UCSD-AML1 (cell line): ENCODE results near the gene EFHC2.

Source experiments
- DNase-seq: peaks from one replicate; lab custom pipeline; 2025; ENCODE audit not compliant: unreplicated experiment; lab: John Stamatoyannopoulos, UW

The EFHC2 gene, protein sequence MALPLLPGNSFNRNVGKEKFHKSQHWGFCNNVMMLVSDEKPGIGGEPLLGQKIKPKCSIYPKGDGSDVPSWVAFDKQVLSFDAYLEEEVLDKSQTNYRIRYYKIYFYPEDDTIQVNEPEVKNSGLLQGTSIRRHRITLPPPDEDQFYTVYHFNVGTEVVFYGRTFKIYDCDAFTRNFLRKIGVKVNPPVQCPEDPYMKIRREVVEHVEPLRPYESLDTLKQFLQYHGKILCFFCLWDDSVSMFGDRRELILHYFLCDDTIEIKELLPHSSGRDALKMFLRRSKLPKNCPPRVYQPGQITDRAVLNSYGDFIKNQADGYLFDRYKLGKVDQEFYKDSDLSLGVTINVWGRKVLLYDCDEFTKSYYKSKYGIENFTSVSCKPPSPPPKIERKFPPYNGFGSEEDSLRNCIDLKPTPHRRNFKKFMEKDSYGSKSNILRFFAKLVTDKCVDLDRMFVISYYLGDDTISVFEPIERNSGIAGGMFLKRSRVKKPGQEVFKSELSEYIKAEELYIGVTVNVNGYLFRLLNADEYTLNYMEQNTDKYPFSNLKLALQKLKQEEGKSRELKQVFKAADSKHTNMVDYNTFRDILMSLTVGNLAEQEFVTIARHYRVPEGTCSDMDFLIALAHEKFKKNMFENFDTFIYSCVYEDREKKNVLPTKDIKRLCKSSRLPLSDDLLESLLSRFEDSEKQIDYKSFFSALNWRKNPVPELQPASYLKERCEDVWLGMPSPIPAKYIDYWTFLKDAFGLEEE

DNA sequence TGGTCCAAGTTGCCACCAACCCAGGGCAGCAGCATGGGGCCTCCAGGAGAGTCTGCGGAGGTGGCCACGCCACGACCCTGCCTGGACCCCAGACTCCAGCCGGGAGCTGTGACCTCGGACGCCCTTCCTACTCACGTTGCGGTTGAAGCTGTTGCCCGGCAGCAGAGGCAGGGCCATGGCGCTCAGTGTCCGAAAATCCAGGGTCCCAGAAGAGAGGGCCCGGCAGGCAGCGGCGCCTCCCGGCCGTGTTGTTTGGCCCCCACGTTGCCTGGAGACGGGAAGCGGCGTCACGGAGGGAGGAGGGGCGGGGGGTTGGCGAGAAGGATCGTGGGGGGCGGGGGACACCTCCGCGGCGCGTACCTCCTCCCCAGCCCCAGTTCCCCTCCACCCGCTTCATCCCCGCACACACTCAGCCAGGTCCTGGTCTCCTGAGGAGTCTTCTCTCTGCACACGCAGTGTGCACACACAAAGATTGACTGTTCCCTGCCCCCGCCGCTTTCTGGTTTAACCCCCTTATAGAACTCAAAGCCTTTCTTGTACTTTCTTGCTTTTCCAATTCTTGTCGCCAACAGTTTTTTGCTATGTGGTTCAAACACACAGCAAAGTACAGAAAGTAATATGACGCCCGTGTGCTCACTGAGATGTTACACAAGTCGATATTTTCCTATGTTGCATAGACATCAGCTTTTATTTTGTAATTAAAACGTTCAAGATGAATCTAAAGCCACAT, at the start of gene EFHC2:
Gene EFHC2 (minus strand): TSS at position 261 of the 730 bp plus-strand sequence. CDS start 84 bp downstream, at position 177.
- DNase-seq: peak; percentile 61

DNA sequence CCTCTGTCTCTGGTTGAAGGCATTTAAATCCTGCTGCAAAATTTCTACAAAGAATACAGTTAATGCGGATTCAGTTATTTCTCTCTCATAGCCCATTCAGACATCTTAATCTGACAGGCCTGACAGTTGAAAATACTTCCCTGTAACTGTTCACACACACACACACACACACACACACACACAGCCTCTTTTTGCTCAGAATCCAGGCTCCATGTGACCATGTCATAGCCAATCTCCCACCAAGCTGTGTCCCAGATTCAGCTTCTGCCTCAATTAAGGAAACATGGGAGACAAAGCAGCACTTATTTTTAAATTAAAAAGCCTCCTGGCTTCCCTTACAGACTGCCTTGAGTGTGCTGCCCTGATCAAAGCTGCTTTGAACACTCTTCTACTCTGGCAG, 49.3 kb upstream of the EFHC2 start:
- no peak for DNase-seq

DNA sequence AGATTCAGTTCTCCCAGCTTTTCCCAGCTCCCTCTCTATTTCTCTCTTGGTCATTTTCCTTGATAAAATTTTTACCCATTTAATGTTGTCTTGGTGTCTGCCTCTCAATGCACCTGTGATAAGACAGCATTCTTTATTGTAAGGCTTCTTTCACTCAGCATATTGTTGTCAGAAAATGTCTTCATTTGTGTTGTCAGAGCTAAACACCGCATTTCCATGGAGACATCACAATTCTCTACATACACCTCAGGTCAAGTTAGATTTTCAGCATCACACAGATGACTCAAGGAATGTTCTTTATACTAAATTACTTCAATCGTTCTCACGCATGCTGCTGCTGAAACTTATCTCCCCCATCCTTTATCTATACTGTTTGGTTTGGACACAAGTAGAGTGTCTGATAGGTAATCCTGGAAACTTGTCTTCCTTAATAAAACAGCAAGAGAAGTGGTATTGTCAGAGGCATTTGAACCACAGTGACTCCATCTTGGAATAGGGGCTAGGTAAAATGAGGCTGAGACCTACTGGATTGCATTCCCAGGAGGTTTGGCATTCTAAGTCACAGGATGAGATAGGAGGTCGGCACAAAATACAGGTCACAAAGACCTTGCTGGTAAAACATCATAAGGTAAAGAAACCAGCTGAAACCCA, 41.3 kb upstream of the EFHC2 start:
- no peak for DNase-seq

DNA sequence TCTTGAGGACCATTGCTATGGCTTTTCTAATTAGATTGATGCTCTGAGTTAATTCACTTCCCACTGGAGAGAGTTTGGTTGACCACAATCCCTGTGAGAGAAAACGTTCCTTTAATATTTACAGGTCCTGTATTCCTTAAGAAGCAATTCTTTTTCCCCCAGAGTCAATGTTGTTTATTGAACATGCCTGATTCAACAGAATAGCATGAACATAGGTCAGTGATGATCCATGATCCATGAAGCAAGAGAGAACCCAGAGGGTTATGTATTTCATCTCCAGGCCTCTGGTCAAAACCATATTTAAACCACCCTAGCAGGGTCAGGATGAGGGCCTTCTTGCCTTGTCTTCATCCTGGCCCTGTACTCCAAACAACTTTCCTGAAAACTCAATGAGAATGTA, 39.4 kb upstream of the EFHC2 start:
- DNase-seq: no peak

DNA sequence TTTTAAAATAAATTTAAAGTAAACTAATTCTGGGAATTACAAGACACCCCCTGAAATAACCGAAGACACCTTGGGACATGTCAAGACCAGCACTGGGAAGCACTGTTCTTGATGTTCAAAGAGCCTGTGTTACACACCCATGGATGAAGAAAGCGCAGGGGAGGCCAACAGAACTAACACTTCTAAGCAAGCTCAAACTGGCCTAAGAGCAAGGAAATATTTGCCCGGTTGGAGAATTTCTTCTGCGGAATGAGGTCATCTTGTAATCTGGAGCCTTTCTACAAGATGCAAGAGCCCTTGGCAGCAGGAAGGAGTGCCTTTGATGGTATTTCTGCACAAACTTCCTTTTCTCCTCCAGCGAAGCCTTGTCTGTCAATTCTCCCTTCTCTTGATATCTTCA, 9.3 kb upstream of the EFHC2 start:
- DNase-seq: peak; percentile 19

DNA sequence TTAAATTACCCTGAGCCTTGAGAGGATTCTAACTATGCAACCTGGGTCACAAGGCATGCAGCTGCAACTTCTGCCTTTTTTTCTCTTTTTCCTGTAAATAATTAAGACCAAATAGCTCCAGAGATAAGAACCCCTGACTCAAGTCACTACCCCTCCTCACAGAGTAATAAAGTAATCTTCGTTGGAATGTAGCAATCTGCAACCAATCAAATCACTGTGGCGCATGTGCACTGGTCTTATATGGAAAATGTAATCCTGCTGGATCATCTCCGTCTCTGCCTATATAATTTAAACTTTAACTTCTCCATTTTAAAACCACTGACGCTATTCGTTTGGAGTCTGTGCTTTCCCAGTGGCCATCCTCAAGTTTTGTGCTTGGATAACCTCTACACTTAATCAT, 6.1 kb upstream of the EFHC2 start:
- DNase-seq: no peak

DNA sequence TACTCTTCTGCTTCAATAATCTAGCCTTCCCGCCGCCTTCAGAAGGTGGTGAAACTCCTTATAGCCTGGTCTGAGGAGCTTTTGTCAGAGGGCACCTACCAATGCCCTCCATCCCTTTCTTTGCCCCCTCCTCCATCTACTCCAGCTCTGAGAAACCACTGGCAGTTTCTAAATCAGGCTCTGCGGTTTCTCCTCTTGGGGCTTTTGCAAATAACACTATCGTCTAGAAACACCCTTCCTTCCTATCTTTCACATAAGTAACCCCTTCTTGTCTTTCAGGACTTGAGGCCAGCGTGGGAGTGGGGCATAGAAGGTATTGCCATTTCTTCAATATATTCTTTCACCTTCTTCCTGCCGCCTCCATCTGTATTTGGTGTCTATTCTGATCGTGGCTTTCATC, 1.2 kb upstream of the EFHC2 start:
- peak; percentile 66 for DNase-seq

DNA sequence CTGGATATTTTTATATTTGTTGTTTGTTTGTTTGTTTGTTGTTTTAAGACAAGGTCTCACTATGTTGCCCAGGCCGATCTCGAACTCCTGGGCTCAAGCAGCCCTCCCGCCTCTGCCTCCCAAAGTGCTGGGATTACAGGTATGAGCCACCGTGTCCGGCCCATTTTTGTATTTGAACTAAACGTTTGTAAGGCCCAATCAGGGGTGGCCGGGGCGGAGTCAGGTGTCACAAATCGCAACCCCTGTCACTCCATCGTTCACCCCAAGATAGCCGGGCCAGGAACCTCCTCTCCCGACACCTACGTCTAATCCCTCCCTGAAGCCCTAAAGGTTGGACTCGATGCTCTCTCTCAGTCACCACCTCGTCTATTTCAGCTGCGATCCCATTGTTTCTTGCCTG, 722 bp upstream of the EFHC2 start:
- DNase-seq: peak; percentile 66

DNA sequence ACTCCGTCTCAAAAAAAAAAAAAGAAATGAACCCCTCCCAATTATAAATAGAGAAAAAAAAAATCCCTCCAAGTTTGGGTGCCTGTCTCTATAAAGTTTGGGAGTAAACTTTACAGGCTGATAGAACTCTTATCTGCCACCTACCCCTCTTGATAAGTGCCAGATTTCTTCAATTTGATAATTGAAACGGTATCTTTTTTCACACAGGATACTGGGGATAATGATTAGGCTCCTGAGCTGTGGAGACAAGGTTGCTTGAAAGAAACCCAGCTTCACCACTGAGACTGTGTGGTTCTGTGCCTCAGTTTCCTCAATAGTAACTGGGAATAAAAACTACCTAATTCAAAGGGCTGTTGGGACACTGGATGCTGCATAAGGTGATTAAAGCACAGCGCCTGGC, 606 bp downstream of the EFHC2 start:
- DNase-seq: no peak

DNA sequence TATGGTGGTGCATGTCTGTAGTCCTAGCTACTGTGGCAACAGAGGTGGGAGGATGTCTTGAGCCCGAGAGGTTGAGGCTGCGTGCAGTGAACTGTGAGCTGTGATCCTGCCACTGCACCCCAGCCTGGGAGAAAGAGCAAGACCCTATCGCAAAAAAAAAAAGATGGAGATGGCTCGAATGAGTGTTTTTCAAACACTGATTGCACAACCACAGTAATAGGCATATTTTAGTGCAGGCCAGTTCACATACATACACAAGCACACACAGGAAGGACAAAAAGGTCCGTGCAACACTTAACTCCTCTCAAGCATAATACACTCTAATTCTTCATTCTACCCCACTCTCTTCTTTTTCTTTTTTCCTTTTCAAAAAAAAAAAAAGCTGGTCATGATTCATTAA, 5.1 kb downstream of the EFHC2 start:
- DNase-seq: no peak

DNA sequence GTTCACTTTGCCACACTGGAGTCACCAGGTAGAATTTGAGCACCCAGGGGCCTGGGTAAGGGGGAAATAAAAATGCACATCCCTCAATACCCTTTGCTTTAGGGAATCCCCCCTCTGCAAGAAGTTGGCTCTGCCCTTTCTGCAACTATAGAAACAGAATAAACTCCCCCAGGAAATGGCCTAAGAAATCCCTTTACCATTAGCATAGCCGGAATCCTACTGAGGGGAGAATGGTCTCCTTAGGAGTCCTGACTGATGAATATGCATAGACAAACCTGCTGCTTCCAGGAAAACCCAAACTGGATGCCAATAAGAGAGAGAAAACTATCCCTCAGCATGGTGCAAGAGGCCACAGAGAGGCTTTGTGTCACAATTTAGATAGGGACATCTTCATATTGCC, 11.0 kb downstream of the EFHC2 start:
- no peak for DNase-seq

DNA sequence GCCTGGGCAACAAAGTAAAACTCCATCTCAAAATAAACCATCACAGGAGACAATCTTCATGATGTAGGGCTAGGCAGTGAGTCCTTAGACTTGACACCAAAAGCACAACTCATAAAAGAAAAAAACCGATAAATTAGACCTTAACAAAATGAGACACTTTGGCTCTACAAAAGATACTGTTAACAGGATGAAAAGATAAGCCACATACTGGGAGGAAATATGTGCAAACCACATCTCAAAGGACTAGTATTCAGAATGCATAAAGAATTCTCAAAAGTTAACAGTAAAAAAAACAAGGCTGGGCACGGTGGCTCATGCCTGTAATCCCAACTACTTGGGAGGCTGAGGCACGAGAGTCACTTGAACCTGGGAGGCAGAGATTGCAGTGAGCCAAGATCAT, 13.2 kb downstream of the EFHC2 start:
- DNase-seq: no peak

DNA sequence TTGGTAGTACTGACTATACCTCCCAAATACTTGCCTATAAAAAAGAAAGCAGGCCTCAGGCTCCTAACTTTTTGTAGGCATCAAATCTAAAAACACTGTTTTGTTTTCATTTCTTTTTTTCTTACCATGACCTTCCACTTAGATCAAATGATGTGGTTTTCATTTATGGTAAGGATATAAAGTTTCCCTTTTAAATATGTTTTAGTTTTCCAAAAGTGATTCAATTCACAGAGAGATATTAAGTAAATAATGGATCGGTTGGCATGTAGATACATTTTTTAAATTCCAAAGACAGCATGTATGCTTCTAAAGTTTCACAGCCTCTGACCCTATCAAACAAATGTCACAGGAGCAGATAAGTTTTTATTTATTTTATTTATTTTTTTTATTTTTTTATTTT, 23.9 kb downstream of the EFHC2 start:
- DNase-seq: no peak

DNA sequence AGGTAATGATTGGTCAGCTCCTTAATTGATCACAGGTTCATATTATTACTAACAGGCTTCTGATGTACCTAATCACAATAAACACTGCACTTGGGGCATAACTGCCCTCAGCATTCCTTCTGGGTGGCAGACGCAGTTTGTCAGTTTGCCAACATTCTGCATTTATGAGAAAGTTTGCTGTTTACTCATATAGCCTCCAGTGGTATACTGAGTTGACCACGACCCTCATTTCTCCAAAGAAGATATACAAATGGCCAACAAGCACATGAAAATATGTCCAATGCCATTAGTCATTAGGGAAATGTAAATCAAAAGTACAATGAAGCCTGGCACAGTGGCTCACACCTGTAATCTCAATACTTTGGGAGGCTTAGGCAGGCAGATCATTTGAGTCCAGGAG, 26.3 kb downstream of the EFHC2 start:
- DNase-seq: no peak

DNA sequence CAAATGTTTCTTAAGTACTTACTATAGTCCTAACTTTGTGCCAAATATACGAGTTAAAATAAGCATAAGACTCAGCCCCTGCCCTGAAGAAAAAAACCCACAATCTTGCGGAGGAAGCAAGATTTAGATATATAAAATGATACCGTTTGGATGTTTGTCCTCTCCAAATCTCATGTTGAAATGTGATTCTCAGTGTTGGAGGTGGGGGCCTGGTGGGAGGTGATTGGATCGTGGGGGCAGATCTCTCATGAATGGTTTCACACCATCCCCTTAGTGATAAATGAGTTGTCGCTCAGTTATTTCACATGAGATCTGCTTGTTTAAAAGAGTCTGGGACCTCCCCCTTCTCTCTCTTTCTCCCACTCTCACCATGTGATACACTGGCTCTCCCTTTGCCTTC, 28.7 kb downstream of the EFHC2 start:
- peak; percentile 27 for DNase-seq

DNA sequence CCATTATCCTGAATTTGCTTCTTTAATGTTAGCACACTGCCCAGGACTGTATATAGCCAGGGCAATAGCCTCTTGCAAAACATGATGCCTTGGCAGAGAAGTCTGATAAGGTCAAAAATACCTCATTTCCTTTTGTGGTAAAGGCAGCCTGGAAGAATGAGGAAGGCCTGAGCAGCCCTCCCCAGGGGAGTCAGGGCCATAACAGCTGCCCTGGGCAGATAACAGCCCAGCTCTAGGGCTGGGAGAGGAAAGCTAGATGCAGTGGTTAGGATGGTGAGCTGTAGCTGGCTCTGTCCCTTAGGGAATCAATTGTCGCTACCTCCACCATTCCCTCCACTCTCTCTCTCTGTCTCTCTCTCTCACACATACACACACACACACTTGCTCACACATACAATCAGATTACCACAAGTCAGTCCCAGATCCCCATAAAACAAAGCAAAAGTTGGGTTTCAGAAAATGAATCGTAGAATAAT, 29.2 kb downstream of the EFHC2 start:
- peak; percentile 89 for DNase-seq

DNA sequence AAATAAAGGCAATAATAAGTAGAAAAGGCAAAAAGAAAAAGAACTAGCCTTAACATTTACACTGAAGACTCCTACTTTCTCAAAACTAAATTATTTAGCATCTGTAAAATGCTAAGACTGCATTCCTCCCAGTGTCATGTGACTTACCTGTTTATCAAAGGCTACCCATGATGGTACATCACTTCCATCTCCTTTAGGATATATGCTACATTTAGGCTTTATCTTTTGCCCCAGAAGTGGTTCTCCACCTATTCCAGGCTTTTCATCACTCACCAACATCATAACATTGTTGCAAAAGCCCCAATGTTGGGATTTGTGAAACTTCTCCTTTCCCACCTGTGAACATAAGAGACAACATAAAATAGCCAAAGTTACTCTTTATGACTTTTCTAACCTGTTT, 31.1 kb downstream of the EFHC2 start:
- DNase-seq: no peak

DNA sequence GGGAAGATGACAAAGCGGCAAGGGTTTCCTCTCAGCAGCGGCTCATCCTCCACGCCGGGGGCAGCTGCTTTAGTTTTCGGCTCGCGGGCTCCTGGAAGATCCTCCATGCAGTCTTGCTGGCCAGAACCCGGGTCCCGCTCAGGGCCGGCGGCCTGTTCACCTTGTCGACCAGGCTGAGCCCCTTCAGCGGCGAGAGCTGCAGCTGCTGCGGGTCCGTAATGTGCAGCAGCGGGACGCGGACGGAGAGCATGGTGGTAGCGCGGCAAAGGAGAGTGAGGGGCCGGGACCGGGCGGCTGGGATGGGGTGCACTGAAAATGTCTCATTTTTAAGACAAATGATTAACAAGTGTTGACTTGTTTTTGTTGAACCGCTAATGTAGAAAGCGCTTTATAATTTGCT, 33.2 kb downstream of the EFHC2 start:
- DNase-seq: no peak

DNA sequence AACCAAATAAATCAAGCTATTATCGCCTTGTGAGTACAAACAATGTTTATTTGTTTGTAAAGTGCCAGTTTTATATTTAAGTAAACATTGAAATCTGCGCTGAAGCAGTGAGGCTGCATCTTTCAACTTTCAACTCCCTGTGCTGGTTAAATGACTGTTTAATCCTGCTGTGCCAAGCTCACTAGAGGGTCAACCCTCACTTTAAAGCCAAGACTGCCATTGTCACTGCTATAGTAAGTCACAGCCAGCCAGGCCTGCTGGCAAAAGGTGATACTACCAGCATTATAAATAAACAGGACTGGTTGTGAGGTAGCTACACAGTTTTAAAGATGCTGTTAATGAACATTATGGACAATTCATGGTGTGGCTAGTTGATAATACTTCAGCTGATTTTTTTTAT, 34.6 kb downstream of the EFHC2 start:
- no peak for DNase-seq

DNA sequence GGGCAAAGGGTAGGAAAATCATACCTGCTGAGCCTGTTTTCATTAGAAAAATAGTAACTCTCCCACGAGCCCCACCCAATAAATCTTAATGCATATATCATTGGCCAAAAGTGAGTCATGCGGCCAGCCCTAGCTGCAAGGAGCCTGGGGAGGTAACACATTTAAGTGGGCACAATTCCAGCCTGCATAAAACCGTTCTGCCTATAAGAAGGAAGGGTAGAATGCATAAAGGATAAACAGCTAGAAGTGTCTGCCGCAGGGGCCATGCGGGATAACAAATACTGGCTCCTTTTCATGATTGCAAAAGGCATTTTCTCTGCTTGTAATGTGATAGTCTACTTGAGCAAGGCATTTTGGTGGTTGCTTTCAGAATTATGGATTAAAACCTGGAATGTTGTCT, 37.1 kb downstream of the EFHC2 start:
- DNase-seq: no peak

DNA sequence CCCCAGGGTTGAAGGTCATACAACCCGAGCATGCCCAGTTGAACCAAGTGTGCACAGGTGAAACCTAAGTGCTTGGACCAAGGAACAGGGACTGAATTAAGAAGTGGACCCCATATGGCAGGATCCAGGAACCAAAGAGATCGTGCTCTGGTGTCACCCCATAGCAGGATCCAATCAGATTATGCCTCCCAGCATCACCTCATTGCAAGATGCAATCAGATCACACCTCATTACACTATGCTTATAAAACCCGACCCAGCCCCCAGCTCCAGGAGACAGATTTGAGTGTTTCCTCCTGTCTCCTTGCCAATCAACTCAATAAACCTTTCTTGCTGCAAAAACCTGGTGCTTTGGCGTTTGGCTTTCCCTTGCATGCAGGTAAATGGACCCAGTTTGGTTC, 37.6 kb downstream of the EFHC2 start:
- no peak for DNase-seq
